Erythroblast (primary cell): Measurements from ENCODE around the gene CDKAL1.

Experiments
- DNase-seq, 2 experiments: peaks; one replicate each; lab custom pipeline; 2025; lab: John Stamatoyannopoulos, UW
- GATA1 ChIP-seq: IDR thresholded peaks from 2 replicates; pipeline ENCODE4 v1.6.1; 2011; ENCODE audit warnings: low read depth, mild to moderate bottlenecking, control low read depth, low read length, moderate library complexity
- POLR2A ChIP-seq: IDR thresholded peaks from 2 replicates; pipeline ENCODE4 v1.6.1; 2011; ENCODE audit warnings: mild to moderate bottlenecking, low read length

CDKAL1 gene

GRCh38 chr6:21259660-21260059, 725.4 kb downstream of the CDKAL1 start:
- no peak for DNase-seq
- no peak for TF ChIP-seq POLR2A
- TF ChIP-seq GATA1 = no peak

- no peak for TF ChIP-seq GATA1
- no peak for TF ChIP-seq POLR2A
Measured at GRCh38 chr6:21262504-21262903, 728.2 kb downstream of the CDKAL1 start.

GRCh38 chr6:21263531-21264287, 729.5 kb downstream of the CDKAL1 start:
- peak in 1 of 2 experiments; percentile 2 for DNase-seq
- no peak for TF ChIP-seq GATA1

More at GRCh38 chr6:21262504-21262903, 728.2 kb downstream of the CDKAL1 start:
- no peak for DNase-seq

GRCh38 chr6:21264288-21265033, 730.2 kb downstream of the CDKAL1 start:
- TF ChIP-seq POLR2A (no peak), GATA1 (no peak)
- no peak for DNase-seq

- TF ChIP-seq GATA1 (no peak), POLR2A (no peak)
- DNase-seq = no peak
Measured at GRCh38 chr6:21265034-21265729, 730.9 kb downstream of the CDKAL1 start.

- no peak for DNase-seq
- TF ChIP-seq GATA1 (no peak), POLR2A (no peak)
Measured at GRCh38 chr6:21265730-21266044, 731.4 kb downstream of the CDKAL1 start.

- TF ChIP-seq POLR2A (no peak), GATA1 (no peak)
- DNase-seq = no peak
Measured at GRCh38 chr6:21270636-21271201, 736.5 kb downstream of the CDKAL1 start.

GRCh38 chr6:21271428-21272155, 737.3 kb downstream of the CDKAL1 start:
- no peak for DNase-seq
- TF ChIP-seq GATA1 (no peak), POLR2A (no peak)

- no peak for TF ChIP-seq GATA1
- DNase-seq = no peak
Measured at GRCh38 chr6:21273451-21273850, 739.2 kb downstream of the CDKAL1 start.

- DNase-seq = no peak
- TF ChIP-seq GATA1 (no peak), POLR2A (no peak)
Measured at GRCh38 chr6:21274851-21275250, 740.6 kb downstream of the CDKAL1 start.

- no peak for TF ChIP-seq POLR2A
- no peak for TF ChIP-seq GATA1
- no peak for DNase-seq
Measured at GRCh38 chr6:21277601-21278374, 743.5 kb downstream of the CDKAL1 start.

GRCh38 chr6:21278375-21278745, 744.1 kb downstream of the CDKAL1 start:
- DNase-seq = no peak
- TF ChIP-seq GATA1 = no peak
- TF ChIP-seq POLR2A = no peak
